Endothelial cell of hepatic sinusoid (primary cell): ENCODE data around the gene HS3ST4.

ENCODE experiments used
- in situ Hi-C: cut with HindIII; loops from 2 replicates; pipeline ENCODE4 v1.10.0; 2017; ENCODE audit warnings: low sequenced_read_pairs

HS3ST4 gene

GRCh38 chr16:25886598-25886997, 194.8 kb downstream of the HS3ST4 start:
- in situ Hi-C loops = no loop called here

DNA sequence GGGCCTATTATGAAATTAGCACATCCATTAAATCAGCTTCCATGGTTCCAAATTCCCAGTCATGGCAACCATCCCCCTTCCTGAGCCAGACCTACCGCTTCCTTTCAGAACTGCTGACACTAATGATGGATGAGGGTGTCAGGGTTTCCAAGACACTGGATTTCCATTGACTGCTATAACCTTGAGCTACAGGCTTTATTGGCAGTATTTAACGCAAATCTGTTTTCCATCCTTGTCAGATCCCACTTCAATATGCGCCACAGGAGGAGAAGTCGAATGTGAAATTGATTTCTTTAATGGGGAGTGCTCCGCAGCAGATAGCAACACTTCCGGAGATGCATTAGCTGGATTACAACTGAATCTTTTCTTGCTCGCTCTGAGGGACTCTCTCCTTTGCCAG, 197.1 kb downstream of the HS3ST4 start:
- in situ Hi-C loops = no loop called here

DNA sequence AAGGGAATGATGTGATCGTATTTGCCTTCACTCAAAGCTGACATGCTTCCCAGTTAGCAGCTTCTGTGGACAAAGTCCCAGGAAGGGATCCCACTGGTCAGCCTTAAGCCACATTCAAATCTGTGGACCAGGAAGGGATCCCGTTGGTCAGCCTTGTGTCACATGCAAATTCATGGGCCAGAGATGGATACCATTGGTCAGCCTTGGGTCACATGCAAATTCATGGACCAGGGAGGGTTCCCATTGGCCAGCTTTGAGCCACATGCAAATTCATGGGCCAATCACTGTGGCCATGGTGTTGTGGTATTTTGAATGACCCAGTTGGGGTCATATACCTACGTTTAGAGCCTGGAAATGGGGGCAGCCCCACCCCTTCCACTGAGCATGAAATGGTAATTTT, 201.6 kb downstream of the HS3ST4 start:
- in situ Hi-C loops = no loop called here

DNA sequence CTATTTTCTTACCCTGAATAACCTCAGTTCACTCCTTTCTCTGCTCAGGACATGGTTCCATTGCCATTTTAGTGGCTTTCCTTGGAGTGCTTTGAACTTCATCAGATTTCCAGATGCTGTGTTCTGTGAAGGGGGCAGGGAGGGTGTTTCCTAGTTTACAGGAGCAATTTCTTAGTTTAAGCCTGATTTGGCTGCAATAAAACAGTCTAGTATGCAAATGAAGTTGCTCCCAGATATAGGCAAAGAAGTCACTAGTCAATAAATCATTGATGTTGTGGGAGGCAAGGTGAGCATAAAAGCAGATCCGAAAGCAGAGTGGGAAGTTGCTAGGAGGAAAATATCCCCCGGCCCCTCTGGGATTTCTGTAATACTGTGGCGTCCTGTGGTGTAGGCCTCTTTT, 202.3 kb downstream of the HS3ST4 start:
- in situ Hi-C loops = no loop called here

DNA sequence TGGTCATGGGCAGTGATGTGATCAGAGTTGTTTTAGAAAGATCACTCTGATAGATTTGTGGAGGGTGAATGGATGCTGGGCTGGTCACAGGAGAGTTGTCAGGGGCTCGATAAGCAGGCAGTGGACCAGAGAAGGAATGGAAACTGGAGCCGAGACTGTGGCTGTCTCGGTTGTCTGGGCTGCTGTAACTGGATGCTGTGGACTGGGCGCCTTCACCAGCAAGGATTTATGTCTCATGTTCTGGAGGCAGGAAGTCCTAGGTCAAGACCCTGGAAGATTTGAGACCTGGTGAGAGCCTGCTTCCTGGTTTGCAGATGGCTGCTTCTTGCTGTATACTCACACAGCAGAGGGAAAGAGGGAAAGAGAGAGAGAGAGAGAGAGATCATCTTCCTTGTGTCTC, 203.6 kb downstream of the HS3ST4 start:
- in situ Hi-C loops = no loop called here

GRCh38 chr16:25896411-25896810, 204.7 kb downstream of the HS3ST4 start:
- in situ Hi-C loops = no loop called here

DNA sequence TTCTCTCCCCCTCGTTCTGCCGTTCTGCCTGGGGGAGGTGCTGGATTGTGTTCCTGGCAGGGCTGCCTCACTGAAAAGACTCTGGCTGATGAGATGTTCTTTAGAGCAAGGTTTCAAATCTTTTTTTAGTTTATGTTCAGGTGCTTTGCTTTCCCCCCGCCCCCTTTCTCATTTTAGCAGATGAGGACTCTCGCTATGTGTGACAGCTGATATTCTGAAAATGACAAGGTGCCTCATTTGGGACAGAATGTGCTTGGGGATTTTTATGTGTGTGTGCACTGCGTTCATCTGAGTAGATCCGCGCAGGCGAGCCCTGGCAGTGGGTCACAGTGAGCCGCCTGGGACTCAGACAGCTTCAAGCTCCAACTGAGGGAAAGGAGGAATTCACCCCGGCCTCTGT, 205.9 kb downstream of the HS3ST4 start:
- in situ Hi-C loops = no loop called here

- in situ Hi-C loops = no loop called here
These were observed 214.1 kb downstream of the HS3ST4 start for GRCh38 chr16:25905810-25906209.

DNA sequence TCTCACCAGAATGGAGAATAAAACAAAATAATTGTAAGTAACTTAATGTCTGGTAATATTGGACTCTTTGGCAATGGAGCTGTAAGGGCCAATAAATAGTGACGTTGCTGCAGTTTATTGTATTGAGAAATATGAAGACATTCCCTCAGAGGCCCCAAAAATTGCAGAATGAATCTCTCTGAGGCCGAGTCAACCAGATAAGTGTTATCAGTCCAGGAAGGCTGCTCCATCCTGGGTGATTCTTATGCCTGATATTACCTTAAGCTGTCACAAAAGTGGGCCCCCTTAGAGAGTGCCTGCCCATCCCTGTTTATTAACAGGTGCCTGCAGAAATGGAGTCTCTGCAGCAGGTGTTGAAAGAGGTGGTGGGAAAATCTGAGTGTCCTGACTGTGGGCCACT, 219.2 kb downstream of the HS3ST4 start:
- in situ Hi-C loops = no loop called here

DNA sequence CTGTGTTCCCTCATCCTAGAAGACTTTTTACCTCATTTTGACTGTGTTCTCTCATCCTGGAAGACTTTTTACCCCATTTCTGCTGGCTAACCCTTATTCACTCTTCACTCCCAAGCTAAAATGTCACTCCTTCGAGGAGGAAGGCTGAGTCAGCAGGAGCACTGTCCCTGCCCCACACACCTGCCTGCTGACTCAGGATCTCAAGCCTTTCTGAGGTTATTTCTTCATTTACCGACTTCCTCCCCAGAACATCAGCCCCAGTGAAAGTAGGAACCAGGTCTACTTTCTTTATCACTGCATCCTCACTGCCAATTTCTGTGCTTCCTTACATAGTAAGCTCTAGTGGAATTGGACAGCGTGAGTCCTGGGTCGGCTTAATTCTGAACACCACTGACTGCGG, 220.6 kb downstream of the HS3ST4 start:
- in situ Hi-C loops = no loop called here

GRCh38 chr16:25914357-25914962, 222.7 kb downstream of the HS3ST4 start:
- in situ Hi-C loops = no loop called here

- in situ Hi-C loops = no loop called here
These were observed 224.3 kb downstream of the HS3ST4 start for GRCh38 chr16:25916037-25916436.

DNA sequence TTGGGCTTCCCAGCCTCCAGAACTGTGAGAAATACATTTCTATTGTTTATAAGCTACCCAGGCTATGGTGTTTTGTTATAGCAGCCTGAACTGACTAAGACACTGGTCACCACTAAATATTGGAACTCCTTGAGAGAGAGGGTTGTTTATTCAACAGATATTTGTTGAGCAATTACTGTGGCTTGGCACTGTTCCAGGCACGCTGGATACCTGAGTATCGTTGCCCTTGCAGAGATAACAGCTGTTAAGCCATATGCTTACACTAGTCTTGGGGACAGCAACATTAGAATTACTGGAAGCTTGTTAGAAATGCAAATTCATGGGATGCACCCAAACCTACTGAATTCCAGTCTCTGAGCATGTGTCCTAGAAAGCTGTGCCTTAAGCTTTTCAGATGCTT, 230.7 kb downstream of the HS3ST4 start:
- in situ Hi-C loops = no loop called here

DNA sequence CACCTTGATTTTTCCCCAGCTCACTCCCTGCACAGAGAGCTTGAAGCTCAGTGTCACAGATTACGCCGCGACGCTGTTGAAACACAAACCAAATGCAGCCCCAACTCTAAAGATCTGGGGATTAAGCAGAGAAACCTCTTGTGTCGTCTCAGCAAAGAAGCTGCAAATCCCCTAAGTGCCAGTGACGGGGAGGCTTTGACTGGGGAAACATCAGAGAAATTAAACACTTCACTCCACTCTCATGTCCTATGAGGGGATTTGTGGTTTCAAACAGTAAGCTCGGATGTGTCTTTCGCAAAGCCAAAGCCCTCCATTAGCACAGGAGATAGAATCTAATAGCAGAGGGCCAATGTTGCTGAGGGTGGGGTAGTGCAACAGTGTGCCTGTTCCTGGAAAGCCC, 233.7 kb downstream of the HS3ST4 start:
- in situ Hi-C loops = no loop called here

- in situ Hi-C loops = no loop called here
These were observed 239.8 kb downstream of the HS3ST4 start for GRCh38 chr16:25931473-25932035.

DNA sequence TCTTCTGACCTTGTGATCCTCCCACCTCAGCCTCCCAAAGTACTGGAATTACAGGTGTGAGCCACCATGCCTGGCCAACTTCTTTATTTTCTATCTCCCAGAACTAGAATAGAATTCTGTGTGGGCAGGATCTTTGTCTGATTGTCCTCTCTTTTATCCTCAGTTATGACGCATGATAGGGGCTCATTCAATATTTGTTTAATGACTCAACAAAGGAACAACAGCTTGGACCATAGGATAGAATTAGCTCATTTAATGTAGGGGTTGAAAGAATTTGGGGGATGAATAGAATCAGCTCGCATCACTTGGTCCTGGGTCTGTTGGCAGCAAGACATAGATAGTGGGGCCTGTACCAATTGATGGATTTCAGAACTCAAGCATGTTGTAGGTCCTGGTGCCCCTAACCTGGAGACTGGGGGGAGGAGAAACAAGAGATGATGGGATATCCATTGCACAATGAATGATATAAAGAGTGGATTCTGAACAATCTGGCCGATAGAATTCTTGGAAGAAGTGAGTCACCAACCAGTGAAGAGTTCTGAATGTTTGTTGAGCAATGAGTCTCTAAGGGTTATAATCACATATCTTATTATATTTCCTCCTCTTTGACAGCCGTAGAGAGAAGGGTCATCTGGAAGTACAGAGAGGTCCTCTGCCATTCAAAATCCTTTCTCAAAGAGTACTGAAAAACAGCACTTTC, 250.2 kb downstream of the HS3ST4 start:
- in situ Hi-C loops = no loop called here

DNA sequence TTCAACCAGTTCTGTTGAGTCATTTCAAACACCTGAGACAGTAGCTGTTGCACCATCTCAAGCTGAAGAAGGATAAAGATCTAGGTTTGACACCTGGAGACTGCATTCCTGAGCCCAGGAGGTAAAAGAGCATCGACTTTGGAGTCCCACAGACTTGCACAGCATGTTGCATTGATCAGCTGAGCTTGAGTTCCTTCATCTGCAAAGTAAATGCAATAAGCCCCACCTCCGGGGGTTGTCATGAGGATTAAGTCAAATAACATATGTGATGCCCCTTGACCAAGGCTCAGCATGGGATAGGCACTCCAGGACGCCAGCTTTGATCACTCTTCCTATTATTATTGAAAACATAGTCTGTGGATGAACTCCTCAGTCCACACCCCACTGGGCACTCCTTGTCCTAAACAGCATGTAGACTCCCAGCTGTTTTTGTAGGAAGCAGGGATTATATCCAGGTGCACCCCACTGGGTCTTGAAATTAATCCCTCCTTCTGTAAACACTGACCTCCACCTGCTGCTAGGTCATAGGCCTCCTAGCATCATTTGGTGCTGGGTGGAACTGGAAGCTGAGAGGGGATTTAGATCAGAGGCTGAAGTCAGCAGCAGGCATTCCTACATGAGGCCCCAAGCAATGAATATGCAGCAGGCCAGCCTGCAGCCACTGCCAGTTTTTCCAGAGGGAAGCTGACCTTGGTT, 259.0 kb downstream of the HS3ST4 start:
- in situ Hi-C loops = loop anchor here (10.0 kb wide), 1 partner anchor 814 kb away; no protein-coding TSS in a partner anchor

DNA sequence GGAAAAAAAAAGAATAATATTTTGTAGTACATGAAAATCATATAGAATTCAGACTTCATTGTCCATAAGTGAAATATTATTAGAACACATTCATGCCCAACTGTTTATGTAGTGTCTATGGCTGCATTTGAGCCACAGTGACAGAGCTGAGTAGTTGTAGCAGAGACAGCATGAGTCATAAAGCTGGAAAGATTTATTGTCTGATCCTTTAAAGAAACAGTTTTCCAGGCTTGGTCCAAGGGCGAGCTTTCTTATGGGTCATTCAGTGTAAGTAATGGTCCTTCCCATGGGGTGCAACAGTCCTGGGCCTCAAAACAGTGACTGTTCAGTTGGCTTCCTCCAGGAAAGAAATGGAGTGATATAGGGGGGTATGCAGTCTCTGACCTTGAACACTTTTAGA, 260.2 kb downstream of the HS3ST4 start:
- in situ Hi-C loops = loop anchor here (10.0 kb wide), 1 partner anchor 813 kb away; no protein-coding TSS in a partner anchor

GRCh38 chr16:25952983-25953382, 261.2 kb downstream of the HS3ST4 start:
- in situ Hi-C loops = loop anchor here (10.0 kb wide), 1 partner anchor 812 kb away; no protein-coding TSS in a partner anchor

DNA sequence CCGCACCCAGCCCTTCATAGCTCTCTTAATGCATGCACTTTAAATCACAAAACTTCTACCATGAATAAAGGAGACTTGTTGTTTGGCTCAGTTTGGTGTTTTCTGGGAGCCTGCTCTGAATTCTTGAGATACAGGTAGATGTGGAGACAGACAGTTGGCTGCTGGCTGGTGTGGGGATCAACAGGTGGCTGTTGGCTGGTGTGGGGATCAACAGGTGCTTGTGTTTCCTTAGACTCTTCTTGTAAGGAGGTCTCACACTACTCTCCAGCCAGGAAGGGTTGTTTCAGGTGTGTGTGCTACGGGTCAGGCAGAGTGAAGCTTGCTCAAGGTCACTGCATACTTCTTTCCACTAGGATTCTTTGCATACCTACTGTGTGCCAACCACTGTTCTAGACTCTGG, 265.9 kb downstream of the HS3ST4 start:
- in situ Hi-C loops = loop anchor here (10.0 kb wide), 1 partner anchor 807 kb away; no protein-coding TSS in a partner anchor

GRCh38 chr16:25959221-25959620, 267.5 kb downstream of the HS3ST4 start:
- in situ Hi-C loops = loop anchor here (10.0 kb wide), 1 partner anchor 806 kb away; no protein-coding TSS in a partner anchor
